GM18508 (cell line): ENCODE measurements around the gene POLA1.
A peak's percentile ranks its signal among the peaks of the same experiment; 100 is the strongest.
"Not testable (repeated sequence)": the region's sequence is repeated elsewhere in the genome, so short reads cannot be mapped to it uniquely, and the experiment has no call there.

Source experiments
- ATAC-seq: cut with Tn5 transposase; IDR thresholded peaks from one replicate; pipeline ENCODE4 v1.9.1; 2021; ENCODE audit warnings: moderate number of reproducible peaks; ENCODE audit not compliant: insufficient read depth, unreplicated experiment

The POLA1 gene

DNA sequence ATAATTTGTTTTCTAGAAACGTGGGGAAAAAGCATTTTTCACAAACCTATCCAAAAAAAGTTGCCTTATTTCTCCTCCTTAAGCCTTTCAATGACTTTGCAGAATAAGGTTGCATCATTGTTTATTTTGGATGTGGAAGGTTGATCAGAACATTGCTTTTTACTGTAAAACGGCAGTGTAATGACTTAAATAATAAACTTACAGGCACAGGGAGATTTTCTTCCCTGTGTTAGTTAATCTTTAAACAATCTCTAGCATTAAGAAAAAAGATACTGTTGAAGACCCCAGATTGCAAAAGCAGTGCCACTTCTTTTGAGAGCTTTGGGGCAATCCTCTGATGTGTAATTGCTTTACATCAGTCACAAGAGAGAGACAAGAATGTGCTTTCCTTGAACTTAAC lies 168.6 kb downstream of the POLA1 start:
- no peak for ATAC-seq

DNA sequence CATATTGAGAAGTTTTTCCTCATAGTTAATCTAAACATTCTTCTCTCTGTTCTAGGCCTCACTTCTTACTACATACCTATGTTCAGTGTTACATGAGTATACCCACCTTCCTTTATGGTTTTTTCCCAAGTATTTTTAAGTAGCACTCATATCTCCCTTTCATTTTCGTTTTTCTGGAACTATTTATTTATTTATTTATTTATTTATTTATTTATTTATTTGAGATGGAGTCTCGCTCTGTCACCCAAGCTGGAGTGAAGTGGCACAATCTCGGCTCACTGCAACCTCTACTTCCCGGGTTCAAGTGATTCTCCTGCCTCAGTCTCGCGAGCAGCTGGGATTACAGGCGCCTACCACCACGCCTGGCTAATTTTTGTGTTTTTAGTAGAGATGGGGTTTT lies 170.1 kb downstream of the POLA1 start:
- ATAC-seq = not testable (repeated sequence)

DNA sequence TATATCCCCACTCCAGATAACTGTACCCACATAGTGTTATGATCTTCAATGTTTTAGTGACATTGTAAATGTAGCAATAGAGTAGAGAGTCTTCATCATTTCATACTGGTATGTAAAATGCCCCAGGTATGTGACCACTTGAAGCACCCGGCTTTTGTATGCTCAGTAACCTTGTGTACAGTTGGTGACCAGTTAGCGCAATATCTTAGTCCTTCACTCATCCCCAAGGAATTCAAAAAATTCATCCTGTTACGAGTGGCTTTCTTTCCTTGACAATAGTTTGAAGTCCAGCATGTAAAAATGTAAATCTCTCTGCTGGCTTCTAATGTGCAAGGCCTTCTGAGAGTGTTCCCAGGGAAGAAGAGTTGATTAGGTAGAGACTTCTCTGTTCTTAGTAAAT lies 176.4 kb downstream of the POLA1 start:
- ATAC-seq = no peak

DNA sequence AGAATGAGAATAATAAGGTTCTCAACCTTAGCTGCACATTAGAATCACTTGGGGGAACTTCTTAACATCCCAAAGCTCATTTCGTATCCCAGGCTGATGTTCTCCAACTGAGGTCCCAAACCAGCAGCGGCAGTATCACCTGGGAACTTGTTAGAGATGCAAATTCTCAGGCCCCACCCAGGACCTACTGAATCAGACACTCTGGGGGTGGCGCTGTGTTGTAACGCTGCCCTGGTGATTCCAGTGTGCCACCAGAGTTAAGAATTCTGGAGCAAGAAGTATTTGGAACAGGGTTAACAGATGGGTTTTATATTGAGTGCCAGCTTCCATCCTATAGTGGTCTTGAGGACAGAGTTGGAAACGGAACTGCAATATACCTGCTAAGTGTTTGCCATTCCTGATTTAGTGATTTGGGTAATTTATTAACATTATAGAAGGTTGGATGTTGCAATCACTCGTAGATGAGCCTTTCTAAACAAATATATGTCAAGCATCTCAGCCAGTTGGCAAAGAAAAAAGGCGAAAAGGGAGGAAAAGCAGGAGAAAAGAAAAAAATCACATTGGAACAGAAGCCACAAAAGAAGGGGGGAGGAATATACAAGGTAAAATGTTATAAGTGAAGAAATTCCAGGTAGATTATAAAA lies 181.0 kb downstream of the POLA1 start:
- no peak for ATAC-seq

DNA sequence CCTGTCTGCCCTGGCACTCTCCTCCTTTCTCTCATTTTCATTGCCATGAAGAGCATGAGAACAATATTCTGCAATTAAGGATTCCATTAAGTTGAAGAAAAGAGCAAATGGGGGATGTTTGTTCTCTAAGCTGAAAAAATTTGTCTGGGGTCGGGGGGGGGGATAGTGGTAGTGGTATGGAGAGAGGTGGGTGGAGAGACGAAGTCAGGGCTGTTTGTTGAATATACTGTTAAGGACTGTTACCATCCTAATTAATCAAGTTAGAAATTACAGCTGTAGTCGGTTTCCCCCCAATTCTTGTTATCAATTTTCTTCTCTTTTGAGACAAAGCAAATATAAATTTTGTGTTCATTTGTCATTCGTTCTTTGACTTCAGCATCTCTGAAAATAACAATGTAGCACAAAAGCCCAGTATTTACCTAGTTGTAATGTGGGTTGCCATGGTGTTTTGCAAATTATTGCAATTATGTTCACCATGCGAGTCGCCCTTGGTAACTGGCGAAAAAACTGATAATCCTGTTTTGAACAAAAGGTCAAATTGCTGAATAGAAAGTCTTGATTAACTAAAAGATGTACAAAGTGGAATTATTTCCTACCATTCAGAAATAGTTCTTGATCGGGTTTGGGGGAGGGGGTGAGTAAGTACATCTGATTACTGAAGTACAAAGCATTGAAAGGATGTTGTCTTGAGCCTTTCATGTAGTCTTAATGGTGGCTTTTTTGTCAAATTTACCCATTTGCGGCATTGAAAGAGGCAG lies 183.0 kb downstream of the POLA1 start:
- no peak for ATAC-seq

DNA sequence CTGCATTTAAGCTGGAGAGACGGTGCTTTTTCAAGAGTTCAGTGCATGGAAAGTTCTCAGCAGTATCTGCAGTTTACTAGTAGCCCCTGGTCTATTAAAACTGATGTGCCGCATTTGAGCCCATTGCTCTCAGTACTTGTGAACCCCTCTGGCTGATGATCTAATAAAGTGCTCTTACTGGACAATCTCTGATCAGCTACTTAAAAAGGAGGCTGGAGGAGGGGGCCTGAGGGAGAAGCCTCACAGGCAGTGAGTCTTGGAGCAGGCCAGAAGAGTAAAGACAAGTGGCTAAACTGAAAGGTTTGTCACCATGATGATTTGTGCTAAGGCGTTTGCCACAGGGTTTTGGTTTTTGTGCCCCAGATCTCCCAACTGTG lies 183.6 kb downstream of the POLA1 start:
- ATAC-seq = no peak

DNA sequence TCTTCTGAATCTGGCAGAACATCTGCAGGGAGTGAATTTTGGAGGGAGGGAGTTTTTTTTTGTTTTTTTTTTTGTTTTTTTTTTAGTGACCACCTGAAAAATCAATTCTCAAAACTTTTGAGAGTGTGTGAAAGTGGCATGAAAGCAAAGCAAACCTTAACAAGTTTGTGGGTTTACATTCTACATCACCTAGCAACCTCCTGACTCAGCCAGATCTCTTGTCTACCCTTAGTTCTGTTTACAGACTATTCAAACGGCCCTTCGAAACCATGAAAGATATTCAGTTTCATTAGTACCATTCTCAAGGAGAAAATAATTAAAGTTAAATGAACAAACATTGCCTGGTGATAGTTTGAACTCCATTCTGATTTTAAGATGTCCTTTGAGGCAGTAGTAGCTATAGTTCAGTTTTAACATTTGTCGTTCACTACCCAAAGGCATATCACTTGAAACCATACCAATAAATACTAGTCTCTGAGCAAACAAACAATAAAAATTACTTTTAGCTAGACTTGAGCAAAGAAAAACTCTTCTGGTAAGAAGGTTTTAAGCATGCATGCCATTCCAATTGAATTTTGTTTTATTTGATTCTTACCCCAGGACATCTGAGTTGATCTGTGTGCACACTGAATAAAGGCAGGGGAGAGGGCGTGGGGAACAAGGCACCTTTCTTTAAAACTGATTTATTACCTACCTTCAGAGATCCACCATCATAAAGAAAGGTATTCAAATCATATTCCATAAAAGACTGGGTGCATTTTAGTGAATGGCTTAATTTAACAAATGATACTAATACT lies 184.3 kb downstream of the POLA1 start:
- no peak for ATAC-seq

DNA sequence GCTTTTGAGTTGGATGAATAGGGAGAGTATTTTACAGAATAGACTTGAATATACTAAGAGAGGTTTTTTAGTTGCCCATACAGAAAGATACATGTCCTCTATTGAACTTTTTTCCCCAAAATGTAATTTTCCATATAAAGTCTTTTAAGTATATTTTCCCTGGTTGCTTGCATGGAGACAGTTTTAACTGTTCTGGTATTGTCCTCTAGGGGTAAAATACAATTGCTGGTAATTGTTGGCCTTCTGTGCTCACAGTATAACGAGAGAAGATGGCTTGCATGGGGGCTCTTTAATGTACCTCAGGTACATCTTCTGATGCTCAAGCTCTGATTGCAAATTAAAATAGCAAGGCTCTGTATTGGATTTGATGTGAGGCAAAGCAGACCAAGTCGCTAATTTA lies 186.0 kb downstream of the POLA1 start:
- no peak for ATAC-seq

DNA sequence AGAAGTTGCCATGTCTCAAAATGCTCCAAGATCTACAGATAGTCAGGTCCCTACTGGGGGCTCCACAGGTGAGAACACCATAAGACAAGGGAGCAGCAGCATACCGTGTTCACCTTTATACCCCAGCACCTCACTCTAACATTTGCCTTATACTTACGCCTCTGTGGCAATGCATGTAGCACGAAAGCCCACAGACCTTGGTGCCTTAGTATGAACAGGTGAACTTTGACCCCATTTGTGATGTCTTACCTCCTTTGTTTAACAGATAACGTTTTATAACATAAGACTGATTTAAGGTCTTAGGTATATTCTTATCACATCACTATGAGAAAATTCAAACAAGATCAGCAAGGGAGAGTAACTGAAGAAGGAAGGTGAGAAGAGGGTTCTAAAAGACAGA lies 193.2 kb downstream of the POLA1 start:
- ATAC-seq = no peak

DNA sequence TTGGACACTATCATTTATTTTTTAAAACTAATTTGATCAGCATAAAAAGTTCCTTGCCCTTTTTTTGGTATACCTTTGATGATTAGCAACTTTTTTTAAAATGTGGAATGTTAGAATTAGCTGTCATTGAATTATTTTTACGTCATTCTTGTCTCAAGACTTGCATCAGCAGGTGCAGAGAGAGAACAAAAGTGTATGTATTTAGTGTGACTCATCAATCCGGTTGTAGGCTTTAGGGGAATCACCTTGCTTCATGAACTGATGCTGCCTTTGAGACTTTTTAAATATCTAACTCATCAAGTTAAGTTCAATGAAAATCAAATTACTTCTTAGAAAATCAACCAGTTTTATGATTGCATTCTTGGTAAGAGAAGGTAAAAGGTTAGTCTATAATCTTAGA lies 197.0 kb downstream of the POLA1 start:
- ATAC-seq = no peak

DNA sequence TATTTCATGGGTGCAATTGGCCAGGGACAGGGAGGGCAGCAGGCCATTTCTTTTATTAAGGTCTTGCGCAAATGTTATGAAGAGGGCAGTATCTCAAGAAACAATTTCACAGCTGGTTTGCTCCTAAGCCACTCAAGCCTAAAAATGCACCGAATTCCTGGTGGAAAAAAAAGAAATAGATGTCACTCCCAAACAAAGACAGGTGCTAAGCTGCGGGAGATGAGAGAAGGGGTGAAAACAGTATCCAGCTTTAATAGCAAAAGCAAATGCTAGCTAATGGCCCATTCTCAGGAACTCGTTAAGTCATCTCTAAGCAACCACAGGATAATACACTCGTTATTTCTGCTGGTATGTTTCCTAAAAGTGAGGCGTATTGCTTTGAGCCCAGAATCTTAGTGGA lies 205.7 kb downstream of the POLA1 start:
- no peak for ATAC-seq

DNA sequence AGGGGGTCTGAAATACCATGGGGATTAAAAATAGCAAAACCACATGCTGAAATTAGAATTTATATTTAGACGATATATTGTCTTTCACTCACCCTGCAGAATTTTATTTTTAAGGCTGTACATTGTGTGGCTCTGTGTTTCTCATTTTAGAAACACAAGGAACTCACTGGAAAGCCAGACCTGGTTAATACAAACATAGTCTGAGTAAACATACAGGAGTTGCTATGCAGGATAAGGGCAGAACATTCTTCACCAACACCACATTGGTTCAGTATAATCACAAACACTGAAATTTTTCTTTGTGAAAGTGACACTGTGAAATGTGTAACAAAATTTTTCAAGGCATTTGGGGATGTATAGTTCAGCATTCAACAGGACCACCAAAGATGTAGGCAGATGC lies 206.5 kb downstream of the POLA1 start:
- no peak for ATAC-seq

DNA sequence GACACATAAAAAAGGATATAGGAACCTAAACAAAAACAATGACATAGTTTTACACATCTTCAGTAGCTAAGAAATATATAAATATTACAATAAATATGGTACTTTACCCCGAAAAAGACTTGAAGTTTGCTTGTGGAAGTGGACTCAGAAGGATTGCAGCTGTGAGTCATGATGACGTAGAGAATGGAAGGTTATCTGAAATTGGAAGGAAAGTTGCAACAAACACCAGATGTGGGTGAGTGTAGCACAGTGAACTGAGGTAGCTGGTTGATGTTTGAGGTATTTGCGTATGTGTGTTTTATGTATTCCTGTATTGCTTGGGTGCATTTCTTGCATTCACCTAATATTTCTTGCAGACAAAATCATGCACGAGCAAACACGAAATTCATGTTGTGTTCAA lies 209.1 kb downstream of the POLA1 start:
- no peak for ATAC-seq

DNA sequence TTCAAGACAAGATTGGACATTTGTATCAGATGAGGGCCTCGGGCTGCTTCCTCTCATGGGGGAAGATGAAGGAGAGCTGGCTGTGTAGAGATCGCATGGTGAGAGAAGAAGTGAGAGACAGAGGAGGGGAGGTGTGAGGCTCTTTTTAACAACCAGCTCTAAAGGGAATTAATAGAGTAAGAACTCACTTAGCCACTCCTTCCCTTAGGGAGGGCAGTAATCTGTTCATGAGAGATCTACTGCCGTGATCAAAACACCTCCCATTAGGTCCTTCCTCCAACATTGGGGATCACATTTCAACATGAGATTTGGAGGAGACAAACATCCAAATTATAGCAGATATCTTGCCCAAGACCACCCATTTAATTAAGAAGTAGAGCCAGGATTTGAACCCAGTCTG lies 225.0 kb downstream of the POLA1 start:
- ATAC-seq = no peak

DNA sequence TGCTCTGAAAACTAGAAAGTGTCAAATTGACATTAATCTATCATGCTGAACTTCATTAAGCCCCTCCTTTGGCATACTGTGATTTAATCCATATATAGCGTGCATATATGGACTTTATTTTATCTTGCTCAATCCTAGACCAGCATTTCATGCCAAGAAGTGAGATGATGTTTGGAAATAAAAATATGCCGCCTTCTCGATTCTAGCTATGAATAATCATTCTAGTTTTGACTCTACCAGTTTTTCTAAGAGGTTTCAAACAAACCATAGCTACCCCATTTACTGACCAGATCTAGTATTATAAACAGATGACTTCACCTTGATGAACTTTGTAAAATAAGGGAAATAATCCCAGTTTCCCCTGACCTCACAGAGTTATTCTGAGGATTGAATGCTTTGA lies 227.1 kb downstream of the POLA1 start:
- ATAC-seq = peak; percentile 48

DNA sequence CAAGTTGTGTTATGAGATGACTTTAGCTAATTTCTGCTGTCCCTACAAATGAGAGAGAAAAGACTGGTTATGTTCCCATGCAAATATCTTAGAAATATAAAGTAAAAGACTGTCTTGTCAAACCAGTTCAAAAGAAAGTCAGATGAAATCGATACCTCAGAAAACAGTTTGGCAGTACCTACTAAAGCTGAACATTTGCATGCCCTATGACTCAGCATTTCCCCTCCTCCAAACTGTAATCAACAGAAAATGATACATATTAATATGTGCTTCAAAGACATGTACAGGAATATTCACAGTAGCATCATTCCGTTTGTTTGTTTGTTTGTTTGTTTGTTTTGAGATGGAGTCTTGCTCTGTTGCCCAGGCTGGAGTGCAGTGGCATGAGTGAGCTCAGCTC lies 231.7 kb downstream of the POLA1 start:
- ATAC-seq = no peak

DNA sequence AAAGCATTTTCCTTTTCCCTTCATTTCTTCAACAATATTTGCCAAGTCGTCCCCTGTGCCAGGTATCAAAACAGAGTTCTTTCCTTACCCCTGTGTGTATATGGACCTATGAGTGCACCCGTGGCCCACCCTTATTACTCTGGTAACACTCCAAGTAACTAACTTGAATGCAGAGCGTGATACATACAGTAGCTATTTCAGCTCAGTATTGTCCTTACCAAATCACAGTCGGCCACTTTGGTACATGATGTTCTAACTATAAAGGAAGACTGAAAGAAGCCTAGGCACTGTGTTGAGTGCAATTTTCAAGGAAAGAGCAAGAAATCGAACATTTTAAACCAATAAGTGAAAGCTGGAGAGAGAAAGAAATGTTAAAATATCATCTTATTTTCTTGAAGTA lies 233.7 kb downstream of the POLA1 start:
- ATAC-seq = no peak

DNA sequence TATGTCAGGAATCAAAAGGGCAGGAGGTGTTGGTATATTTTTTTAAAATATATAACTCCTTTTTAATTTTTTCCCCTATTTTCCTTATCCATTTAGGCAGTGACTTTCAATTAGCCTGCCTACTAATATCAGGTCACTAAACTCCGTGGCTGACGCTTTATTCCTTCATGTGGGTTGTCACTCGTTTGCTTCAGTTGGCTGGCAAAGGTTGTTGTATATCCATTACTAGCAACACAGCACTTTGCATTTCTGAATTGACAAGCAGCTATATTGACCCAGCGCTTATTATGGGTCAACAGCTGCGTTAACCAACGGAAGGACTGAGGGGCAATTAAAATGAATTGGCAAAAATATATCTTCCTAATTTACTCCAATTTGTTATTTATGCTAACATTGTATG lies 234.4 kb downstream of the POLA1 start:
- ATAC-seq = no peak

DNA sequence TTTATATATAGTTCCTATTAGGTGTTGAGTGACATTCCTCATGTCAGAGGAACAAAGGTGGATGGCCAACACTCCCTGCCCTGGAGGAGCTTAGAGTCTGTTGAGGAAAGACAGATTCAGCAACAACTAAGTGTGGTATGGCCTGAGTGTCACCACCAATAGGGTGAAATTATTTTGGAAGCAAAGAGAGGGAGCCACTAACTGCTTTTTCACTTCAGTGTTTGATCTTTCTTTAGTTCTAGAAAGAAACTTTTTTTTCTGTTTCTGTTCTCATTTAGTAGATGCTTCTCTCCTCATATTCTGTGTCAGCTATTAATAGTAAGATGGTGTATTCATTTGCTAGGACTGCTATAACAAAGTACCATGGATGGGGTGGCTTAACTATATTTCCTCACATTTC lies 240.6 kb downstream of the POLA1 start:
- no peak for ATAC-seq

DNA sequence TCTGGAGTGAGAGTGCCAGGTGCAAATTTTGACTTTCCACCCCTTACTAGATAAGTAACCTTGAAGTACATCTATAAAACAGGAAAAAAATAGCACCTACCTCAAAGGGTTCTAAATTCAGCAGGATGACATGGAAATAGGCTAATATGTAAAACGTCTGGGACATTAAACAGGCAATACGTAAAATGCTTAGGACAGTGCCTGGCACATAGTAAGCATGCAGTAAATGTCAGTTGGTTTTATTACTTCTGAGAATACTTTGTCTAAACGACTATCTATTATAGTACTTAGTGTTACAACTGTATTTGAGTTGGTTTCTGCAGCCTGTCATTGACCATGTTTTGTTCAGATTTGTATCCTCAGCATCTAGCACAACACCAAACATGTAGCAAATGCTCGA lies 251.3 kb downstream of the POLA1 start:
- ATAC-seq = no peak

DNA sequence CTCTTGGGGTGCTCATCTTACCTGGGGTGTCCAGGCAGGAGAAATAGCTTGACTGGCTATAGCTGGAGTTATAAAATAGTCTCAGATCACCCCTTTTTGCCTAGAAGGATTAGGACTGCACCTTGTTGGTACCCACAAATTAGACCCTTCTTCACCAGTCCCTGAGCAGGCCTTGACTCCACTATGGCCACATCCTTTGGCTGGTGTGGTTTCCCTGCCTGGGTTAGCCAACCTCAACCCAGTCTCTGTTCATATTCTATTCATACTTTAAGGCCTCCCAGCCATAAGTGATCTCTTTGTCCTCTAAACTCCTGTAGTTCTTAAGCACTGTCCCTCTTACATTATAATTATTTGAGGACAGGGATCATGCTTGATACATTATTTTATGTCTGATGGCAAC lies 252.7 kb downstream of the POLA1 start:
- ATAC-seq = no peak

DNA sequence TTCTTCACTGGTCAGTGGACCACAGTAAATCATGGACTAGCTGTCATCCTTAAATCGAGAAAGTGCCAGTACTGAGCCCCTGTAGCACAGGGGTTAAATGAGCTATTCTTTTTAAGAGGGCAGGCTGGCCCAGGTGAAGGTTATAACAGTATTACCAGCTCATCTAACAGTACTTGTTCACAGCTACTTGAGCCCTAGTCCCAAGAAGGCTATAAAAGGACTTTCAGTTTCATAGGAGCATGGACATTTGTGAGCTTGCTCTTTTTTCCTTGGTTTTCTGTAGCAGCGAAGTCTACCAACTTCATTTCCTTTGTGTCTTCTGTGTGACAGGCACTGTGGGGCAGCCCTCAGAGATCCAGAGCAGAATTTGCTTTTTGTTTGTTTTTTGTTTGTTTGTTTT lies 261.0 kb downstream of the POLA1 start:
- no peak for ATAC-seq
